GM23338 (cell line): ENCODE results near the gene STARD3.

ENCODE experiments used
- CREB1 ChIP-seq: fragments of 250-450 bp; sonication (Bioruptor Pico); IDR thresholded peaks from 2 replicates; pipeline ENCODE4 v1.5.0; 2020; ENCODE audit warnings: low read depth, mild to moderate bottlenecking, moderate library complexity
- EZH2 ChIP-seq: fragments of 200-600 bp; sonication (generic); IDR thresholded peaks from one replicate; pipeline ENCODE4 v1.8.0; 2017; ENCODE audit warnings: antibody characterized with exemption, mild to moderate bottlenecking, low read depth; ENCODE audit not compliant: unreplicated experiment
- EZH2phosphoT487 ChIP-seq: fragments of 200-600 bp; sonication (generic); IDR thresholded peaks from one replicate; pipeline ENCODE4 v1.8.1; 2018; ENCODE audit warnings: antibody characterized with exemption; ENCODE audit not compliant: unreplicated experiment
- JUNB ChIP-seq: IDR thresholded peaks from one replicate; pipeline ENCODE4 v1.6.1; 2016; ENCODE audit warnings: antibody characterized with exemption; ENCODE audit not compliant: unreplicated experiment
- NANOG ChIP-seq: IDR thresholded peaks from 2 replicates; pipeline ENCODE4 v1.6.1; 2016; ENCODE audit warnings: antibody characterized with exemption, borderline replicate concordance
- POLR2AphosphoS5 ChIP-seq: IDR thresholded peaks from 2 replicates; pipeline ENCODE4 v1.6.1; 2016; ENCODE audit warnings: antibody characterized with exemption, low read depth
- STAT1 ChIP-seq: IDR thresholded peaks from one replicate; pipeline ENCODE4 v1.6.1; 2016; ENCODE audit warnings: antibody characterized with exemption; ENCODE audit not compliant: unreplicated experiment
- ZNF114 ChIP-seq: fragments of 250-450 bp; sonication (Bioruptor Pico); IDR thresholded peaks from 2 replicates; pipeline ENCODE4 v1.5.0; 2020; ENCODE audit warnings: mild to moderate bottlenecking, moderate library complexity
- ZNF331 ChIP-seq: fragments of 250-450 bp; sonication (Bioruptor Pico); IDR thresholded peaks from 2 replicates; pipeline ENCODE4 v1.5.0; 2020; ENCODE audit warnings: low read depth, mild to moderate bottlenecking, moderate library complexity
- TF ChIP-seq, protein P1 (sequence below), 2 experiments: fragments of 200-600 bp in 1 of 2; sonication (generic) in 1 of 2; conservative IDR thresholded peaks; 2 replicates each; pipeline versions ENCODE4 v1.5.1 to v1.6.1; 2016 to 2017; ENCODE audit warnings: antibody characterized with exemption in 2 of 2, low read depth in 2 of 2, mild to moderate bottlenecking in 2 of 2, moderate library complexity in 1 of 2
- TF ChIP-seq, protein P2 (sequence below): IDR thresholded peaks from one replicate; pipeline ENCODE4 v1.6.1; 2018; ENCODE audit warnings: antibody characterized with exemption; ENCODE audit not compliant: unreplicated experiment
- TF ChIP-seq, protein P3 (sequence below): IDR thresholded peaks from 2 replicates; pipeline ENCODE4 v1.6.1; 2016; ENCODE audit warnings: antibody characterized with exemption
- TF ChIP-seq, protein P4 (sequence below): fragments of 250-450 bp; sonication (Bioruptor Pico); IDR thresholded peaks from 2 replicates; pipeline ENCODE4 v1.5.0; 2020; ENCODE audit warnings: mild to moderate bottlenecking, moderate library complexity

DNA sequence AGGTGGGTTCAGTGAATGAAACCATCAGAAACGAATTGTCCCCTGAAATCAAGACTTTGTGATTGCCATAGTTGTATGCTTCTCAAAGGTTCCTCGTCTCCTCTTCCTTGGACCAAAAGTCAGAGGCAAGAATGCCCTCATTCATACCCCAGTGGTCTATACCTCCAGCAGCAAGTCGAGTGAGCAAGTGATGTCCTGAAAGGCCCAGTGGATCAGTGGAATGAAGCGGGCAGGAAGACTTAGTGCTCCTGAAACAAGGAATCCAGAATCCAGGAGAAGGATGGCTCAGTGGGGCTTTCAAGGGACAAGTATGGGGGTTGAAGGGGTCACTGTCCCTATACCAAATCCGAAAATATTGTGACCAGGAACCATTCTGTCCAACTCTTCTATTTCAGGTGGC, 57.6 kb downstream of the STARD3 start:
- TF ChIP-seq, protein P1, sequence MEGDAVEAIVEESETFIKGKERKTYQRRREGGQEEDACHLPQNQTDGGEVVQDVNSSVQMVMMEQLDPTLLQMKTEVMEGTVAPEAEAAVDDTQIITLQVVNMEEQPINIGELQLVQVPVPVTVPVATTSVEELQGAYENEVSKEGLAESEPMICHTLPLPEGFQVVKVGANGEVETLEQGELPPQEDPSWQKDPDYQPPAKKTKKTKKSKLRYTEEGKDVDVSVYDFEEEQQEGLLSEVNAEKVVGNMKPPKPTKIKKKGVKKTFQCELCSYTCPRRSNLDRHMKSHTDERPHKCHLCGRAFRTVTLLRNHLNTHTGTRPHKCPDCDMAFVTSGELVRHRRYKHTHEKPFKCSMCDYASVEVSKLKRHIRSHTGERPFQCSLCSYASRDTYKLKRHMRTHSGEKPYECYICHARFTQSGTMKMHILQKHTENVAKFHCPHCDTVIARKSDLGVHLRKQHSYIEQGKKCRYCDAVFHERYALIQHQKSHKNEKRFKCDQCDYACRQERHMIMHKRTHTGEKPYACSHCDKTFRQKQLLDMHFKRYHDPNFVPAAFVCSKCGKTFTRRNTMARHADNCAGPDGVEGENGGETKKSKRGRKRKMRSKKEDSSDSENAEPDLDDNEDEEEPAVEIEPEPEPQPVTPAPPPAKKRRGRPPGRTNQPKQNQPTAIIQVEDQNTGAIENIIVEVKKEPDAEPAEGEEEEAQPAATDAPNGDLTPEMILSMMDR (conservative IDR thresholded peaks at IDR 0.05; ENCODE audit: low read depth in 2 of 2): no peak
- TF ChIP-seq CREB1 (no peak), EZH2phosphoT487 (no peak), POLR2AphosphoS5 (no peak), EZH2 (no peak), ZNF114 (CRISPR knock-in tag) (no peak), STAT1 (no peak), ZNF331 (CRISPR knock-in tag) (no peak), NANOG (no peak), JUNB (no peak)
- TF ChIP-seq, protein P2, sequence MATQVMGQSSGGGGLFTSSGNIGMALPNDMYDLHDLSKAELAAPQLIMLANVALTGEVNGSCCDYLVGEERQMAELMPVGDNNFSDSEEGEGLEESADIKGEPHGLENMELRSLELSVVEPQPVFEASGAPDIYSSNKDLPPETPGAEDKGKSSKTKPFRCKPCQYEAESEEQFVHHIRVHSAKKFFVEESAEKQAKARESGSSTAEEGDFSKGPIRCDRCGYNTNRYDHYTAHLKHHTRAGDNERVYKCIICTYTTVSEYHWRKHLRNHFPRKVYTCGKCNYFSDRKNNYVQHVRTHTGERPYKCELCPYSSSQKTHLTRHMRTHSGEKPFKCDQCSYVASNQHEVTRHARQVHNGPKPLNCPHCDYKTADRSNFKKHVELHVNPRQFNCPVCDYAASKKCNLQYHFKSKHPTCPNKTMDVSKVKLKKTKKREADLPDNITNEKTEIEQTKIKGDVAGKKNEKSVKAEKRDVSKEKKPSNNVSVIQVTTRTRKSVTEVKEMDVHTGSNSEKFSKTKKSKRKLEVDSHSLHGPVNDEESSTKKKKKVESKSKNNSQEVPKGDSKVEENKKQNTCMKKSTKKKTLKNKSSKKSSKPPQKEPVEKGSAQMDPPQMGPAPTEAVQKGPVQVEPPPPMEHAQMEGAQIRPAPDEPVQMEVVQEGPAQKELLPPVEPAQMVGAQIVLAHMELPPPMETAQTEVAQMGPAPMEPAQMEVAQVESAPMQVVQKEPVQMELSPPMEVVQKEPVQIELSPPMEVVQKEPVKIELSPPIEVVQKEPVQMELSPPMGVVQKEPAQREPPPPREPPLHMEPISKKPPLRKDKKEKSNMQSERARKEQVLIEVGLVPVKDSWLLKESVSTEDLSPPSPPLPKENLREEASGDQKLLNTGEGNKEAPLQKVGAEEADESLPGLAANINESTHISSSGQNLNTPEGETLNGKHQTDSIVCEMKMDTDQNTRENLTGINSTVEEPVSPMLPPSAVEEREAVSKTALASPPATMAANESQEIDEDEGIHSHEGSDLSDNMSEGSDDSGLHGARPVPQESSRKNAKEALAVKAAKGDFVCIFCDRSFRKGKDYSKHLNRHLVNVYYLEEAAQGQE: no peak
- TF ChIP-seq, protein P3, sequence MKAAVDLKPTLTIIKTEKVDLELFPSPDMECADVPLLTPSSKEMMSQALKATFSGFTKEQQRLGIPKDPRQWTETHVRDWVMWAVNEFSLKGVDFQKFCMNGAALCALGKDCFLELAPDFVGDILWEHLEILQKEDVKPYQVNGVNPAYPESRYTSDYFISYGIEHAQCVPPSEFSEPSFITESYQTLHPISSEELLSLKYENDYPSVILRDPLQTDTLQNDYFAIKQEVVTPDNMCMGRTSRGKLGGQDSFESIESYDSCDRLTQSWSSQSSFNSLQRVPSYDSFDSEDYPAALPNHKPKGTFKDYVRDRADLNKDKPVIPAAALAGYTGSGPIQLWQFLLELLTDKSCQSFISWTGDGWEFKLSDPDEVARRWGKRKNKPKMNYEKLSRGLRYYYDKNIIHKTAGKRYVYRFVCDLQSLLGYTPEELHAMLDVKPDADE: no peak
- TF ChIP-seq, protein P4, sequence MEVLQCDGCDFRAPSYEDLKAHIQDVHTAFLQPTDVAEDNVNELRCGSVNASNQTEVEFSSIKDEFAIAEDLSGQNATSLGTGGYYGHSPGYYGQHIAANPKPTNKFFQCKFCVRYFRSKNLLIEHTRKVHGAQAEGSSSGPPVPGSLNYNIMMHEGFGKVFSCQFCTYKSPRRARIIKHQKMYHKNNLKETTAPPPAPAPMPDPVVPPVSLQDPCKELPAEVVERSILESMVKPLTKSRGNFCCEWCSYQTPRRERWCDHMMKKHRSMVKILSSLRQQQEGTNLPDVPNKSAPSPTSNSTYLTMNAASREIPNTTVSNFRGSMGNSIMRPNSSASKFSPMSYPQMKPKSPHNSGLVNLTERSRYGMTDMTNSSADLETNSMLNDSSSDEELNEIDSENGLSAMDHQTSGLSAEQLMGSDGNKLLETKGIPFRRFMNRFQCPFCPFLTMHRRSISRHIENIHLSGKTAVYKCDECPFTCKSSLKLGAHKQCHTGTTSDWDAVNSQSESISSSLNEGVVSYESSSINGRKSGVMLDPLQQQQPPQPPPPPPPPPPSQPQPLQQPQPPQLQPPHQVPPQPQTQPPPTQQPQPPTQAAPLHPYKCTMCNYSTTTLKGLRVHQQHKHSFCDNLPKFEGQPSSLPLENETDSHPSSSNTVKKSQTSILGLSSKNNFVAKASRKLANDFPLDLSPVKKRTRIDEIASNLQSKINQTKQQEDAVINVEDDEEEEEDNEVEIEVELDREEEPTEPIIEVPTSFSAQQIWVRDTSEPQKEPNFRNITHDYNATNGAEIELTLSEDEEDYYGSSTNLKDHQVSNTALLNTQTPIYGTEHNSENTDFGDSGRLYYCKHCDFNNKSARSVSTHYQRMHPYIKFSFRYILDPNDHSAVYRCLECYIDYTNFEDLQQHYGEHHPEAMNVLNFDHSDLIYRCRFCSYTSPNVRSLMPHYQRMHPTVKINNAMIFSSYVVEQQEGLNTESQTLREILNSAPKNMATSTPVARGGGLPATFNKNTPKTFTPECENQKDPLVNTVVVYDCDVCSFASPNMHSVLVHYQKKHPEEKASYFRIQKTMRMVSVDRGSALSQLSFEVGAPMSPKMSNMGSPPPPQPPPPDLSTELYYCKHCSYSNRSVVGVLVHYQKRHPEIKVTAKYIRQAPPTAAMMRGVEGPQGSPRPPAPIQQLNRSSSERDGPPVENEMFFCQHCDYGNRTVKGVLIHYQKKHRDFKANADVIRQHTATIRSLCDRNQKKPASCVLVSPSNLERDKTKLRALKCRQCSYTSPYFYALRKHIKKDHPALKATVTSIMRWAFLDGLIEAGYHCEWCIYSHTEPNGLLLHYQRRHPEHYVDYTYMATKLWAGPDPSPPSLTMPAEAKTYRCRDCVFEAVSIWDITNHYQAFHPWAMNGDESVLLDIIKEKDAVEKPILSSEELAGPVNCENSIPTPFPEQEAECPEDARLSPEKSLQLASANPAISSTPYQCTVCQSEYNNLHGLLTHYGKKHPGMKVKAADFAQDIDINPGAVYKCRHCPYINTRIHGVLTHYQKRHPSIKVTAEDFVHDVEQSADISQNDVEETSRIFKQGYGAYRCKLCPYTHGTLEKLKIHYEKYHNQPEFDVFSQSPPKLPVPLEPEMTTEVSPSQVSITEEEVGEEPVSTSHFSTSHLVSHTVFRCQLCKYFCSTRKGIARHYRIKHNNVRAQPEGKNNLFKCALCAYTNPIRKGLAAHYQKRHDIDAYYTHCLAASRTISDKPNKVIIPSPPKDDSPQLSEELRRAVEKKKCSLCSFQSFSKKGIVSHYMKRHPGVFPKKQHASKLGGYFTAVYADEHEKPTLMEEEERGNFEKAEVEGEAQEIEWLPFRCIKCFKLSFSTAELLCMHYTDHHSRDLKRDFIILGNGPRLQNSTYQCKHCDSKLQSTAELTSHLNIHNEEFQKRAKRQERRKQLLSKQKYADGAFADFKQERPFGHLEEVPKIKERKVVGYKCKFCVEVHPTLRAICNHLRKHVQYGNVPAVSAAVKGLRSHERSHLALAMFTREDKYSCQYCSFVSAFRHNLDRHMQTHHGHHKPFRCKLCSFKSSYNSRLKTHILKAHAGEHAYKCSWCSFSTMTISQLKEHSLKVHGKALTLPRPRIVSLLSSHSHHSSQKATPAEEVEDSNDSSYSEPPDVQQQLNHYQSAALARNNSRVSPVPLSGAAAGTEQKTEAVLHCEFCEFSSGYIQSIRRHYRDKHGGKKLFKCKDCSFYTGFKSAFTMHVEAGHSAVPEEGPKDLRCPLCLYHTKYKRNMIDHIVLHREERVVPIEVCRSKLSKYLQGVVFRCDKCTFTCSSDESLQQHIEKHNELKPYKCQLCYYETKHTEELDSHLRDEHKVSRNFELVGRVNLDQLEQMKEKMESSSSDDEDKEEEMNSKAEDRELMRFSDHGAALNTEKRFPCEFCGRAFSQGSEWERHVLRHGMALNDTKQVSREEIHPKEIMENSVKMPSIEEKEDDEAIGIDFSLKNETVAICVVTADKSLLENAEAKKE (CRISPR knock-in tag): no peak
